H9 (cell line): ENCODE data around the gene HOXD13. TPM values are rescaled to one million over a fixed set of nuclear protein-coding genes. Genes with fewer than 3 reads are reported as not detected.

ENCODE experiments used
- DNase-seq: peaks from one replicate; pipeline ENCODE4 v3.0.0-alpha.2; 2017
- H2AFZ ChIP-seq: one replicate; pipeline ENCODE4 v1.6.1; 2013; ENCODE audit warnings: mild to moderate bottlenecking, low read length, control low read depth, moderate library complexity
- H2AK5ac ChIP-seq: 2 replicates; pipeline ENCODE4 v1.6.1; 2013; ENCODE audit warnings: low read length, control low read depth, mixed read lengths; ENCODE audit not compliant: insufficient read length
- H2BK120ac ChIP-seq: one replicate; pipeline ENCODE4 v1.6.1; 2013; ENCODE audit warnings: low read depth, mild to moderate bottlenecking, low read length, control low read depth, inconsistent platforms; ENCODE audit not compliant: poor library complexity, severe bottlenecking
- H2BK12ac ChIP-seq: 2 replicates; pipeline ENCODE4 v1.6.1; 2013; ENCODE audit warnings: low read length, control low read depth, mixed read lengths, low read depth; ENCODE audit not compliant: insufficient read length
- H2BK15ac ChIP-seq: 2 replicates; pipeline ENCODE4 v1.6.1; 2013; ENCODE audit warnings: low read depth, low read length, control low read depth
- H2BK20ac ChIP-seq: one replicate; pipeline ENCODE4 v1.6.1; 2013; ENCODE audit warnings: low read depth, mild to moderate bottlenecking, low read length, control low read depth, inconsistent platforms; ENCODE audit not compliant: poor library complexity, severe bottlenecking
- H2BK5ac ChIP-seq: 2 replicates; pipeline ENCODE4 v1.6.1; 2013; ENCODE audit warnings: low read length, control low read depth, mixed read lengths; ENCODE audit not compliant: insufficient read length
- H3K14ac ChIP-seq: 2 replicates; pipeline ENCODE4 v1.6.1; 2013; ENCODE audit warnings: low read length, control low read depth; ENCODE audit not compliant: insufficient read depth
- H3K18ac ChIP-seq: 2 replicates; pipeline ENCODE4 v1.6.1; 2013; ENCODE audit warnings: low read depth, mild to moderate bottlenecking, mixed read lengths, low read length, control low read depth; ENCODE audit not compliant: insufficient read length
- H3K23ac ChIP-seq: 2 replicates; pipeline ENCODE4 v1.6.1; 2013; ENCODE audit warnings: low read length, control low read depth, mixed read lengths, low read depth; ENCODE audit not compliant: insufficient read length
- H3K23me2 ChIP-seq: 2 replicates; pipeline ENCODE4 v1.6.1; 2013; ENCODE audit warnings: low read depth, mild to moderate bottlenecking, mixed read lengths, low read length, control low read depth; ENCODE audit not compliant: insufficient read length, poor library complexity, severe bottlenecking
- H3K27ac ChIP-seq: 2 replicates; pipeline ENCODE4 v1.5.1; 2013; ENCODE audit warnings: low read length, control low read depth, mixed read lengths, low read depth; ENCODE audit not compliant: insufficient read length
- H3K27me3 ChIP-seq: 2 replicates; pipeline ENCODE4 v1.6.1; 2013; ENCODE audit warnings: low read length, control low read depth, inconsistent platforms; ENCODE audit not compliant: insufficient read depth
- H3K4ac ChIP-seq: 2 replicates; pipeline ENCODE4 v1.6.1; 2013; ENCODE audit warnings: low read depth, mild to moderate bottlenecking, control low read depth, inconsistent platforms, low read length, moderate library complexity
- H3K4me1 ChIP-seq: 2 replicates; pipeline ENCODE4 v1.6.1; 2013; ENCODE audit warnings: low read length, control low read depth, inconsistent platforms; ENCODE audit not compliant: insufficient read depth
- H3K4me2 ChIP-seq: 2 replicates; pipeline ENCODE4 v1.6.1; 2013; ENCODE audit warnings: low read length, control low read depth, mixed read lengths; ENCODE audit not compliant: insufficient read length, insufficient read depth
- H3K56ac ChIP-seq: 2 replicates; pipeline ENCODE4 v1.6.1; 2013; ENCODE audit warnings: low read depth, mild to moderate bottlenecking, mixed read lengths, low read length, control low read depth; ENCODE audit not compliant: insufficient read length
- H3K79me1 ChIP-seq: 2 replicates; pipeline ENCODE4 v1.6.1; 2013; ENCODE audit warnings: low read depth, mild to moderate bottlenecking, moderate library complexity, low read length, control low read depth, inconsistent platforms; ENCODE audit not compliant: insufficient read depth, poor library complexity, severe bottlenecking
- H3K79me2 ChIP-seq: 2 replicates; pipeline ENCODE4 v1.6.1; 2013; ENCODE audit warnings: low read length, control low read depth, inconsistent platforms; ENCODE audit not compliant: insufficient read depth
- H3K9ac ChIP-seq: 2 replicates; pipeline ENCODE4 v1.6.1; 2013; ENCODE audit warnings: low read length, control low read depth, mixed read lengths; ENCODE audit not compliant: insufficient read length; ENCODE audit errors: extremely low read depth
- H3K9me3 ChIP-seq: one replicate; pipeline ENCODE4 v1.6.1; 2013; ENCODE audit warnings: low read depth, low read length, inconsistent platforms; ENCODE audit not compliant: control insufficient read depth
- H3T11ph ChIP-seq: one replicate; pipeline ENCODE4 v1.6.1; 2013; ENCODE audit warnings: mild to moderate bottlenecking, low read length, control low read depth, inconsistent platforms
- H4K20me1 ChIP-seq: one replicate; pipeline ENCODE4 v1.6.1; 2013; ENCODE audit not compliant: control insufficient read depth, insufficient read length, insufficient read depth
- H4K5ac ChIP-seq: 2 replicates; pipeline ENCODE4 v1.6.1; 2013; ENCODE audit warnings: low read depth, mild to moderate bottlenecking, mixed read lengths, low read length, control low read depth; ENCODE audit not compliant: insufficient read length
- H4K8ac ChIP-seq: replicated peaks from 2 replicates; pipeline ENCODE4 v1.6.1; 2013; ENCODE audit warnings: low read length, control low read depth, mixed read lengths, low read depth; ENCODE audit not compliant: insufficient read length
- H4K91ac ChIP-seq: 2 replicates; pipeline ENCODE4 v1.6.1; 2013; ENCODE audit warnings: low read depth, mild to moderate bottlenecking, moderate library complexity, mixed read lengths, low read length, control low read depth; ENCODE audit not compliant: insufficient read length
- H3K27ac Mint-ChIP-seq, 3 experiments: 2 replicates in 2 of 3; 3 replicates in 1 of 3; pipeline ENCODE4 v1.8.0; 2020 to 2021; ENCODE audit warnings: mixed read lengths in 3 of 3, mild to moderate bottlenecking in 1 of 3, moderate library complexity in 1 of 3
- H3K27me3 Mint-ChIP-seq: 2 replicates; pipeline ENCODE4 v1.8.0; 2021; ENCODE audit warnings: low read depth, mild to moderate bottlenecking, moderate library complexity, mixed read lengths
- H3K36me3 Mint-ChIP-seq, 3 experiments: 2 replicates in 2 of 3; 3 replicates in 1 of 3; pipeline ENCODE4 v1.8.0; 2020 to 2021; ENCODE audit warnings: low read depth in 3 of 3, mixed read lengths in 3 of 3; ENCODE audit not compliant: insufficient read depth in 1 of 3
- H3K4me1 Mint-ChIP-seq, 2 experiments: 2 replicates each; pipeline ENCODE4 v1.8.0; 2020; ENCODE audit warnings: mixed read lengths in 2 of 2
- H3K4me3 Mint-ChIP-seq, 2 experiments: 2 replicates in 1 of 2; 3 replicates in 1 of 2; pipeline ENCODE4 v1.8.0; 2020 to 2021; ENCODE audit warnings: mild to moderate bottlenecking in 2 of 2, mixed read lengths in 2 of 2, moderate library complexity in 1 of 2
- H3K9me3 Mint-ChIP-seq, 2 experiments: 2 replicates in 1 of 2; 3 replicates in 1 of 2; pipeline ENCODE4 v1.8.0; 2020; ENCODE audit warnings: mild to moderate bottlenecking in 2 of 2, mixed read lengths in 2 of 2, moderate library complexity in 1 of 2
- WGBS: extraction: QIAGEN DNeasy Blood & Tissue Kit; methylation state at CpG from one replicate; pipeline ENCODE4 v1.1.7; 2013; ENCODE audit warnings: missing lambda C conversion rate, low lambda C conversion rate, mixed read lengths; ENCODE audit not compliant: insufficient read length; ENCODE audit errors: extremely low coverage; 5-methylcytosine and 5-hydroxymethylcytosine counted together
- total RNA-seq: library from RNA; stranded (reverse); gene quantifications from 2 replicates; pipeline ENCODE4 v1.2.1, GENCODE V29; 2021
- TF ChIP-seq, protein P1 (sequence below): fragments of 200-600 bp; sonication (generic); conservative IDR thresholded peaks from 3 replicates; pipeline ENCODE4 v1.8.0; 2021; ENCODE audit warnings: antibody characterized with exemption, mild to moderate bottlenecking

Gene HOXD13
- total RNA-seq, 1 experiment from 2014 or later = not detected

DNA sequence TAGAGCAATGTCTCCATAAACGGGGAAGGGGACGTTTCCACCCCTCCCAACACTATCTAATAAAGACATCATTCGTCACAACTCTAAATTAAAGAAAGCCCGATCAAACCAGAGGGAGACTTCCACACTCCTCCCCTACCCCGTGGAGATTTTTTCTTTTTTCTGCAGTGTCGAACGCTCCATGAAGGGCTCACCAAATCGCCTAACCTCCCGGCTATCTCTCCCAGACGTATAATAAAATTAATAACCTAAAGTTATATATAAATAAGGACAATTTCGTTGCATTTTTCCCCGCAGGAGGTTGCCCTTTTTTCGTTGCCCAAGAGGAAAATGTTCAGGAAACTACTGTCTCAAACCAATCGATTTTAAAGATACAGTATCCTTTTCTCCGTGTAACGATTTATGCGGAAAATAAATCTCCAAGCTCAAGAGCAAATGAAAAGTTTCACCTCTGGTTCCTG is 11.1 kb upstream of the HOXD13 start:
- H3K56ac ChIP-seq = no peak overlapping the region
- no peak overlapping the region for H4K91ac ChIP-seq
- no CpG with 5 or more reads among the region's 17 CpGs for WGBS
- H3K18ac ChIP-seq = no peak overlapping the region
- H3K23ac ChIP-seq = no peak overlapping the region
- H3K4me1 ChIP-seq = no peaks in the 10 kb centered on the region
- H3K23me2 ChIP-seq = peaks cover 7% of the 10 kb centered on the region
- DNase-seq = no peak
- no peak overlapping the region for H2BK20ac ChIP-seq
- H3K27ac ChIP-seq = no peak overlapping the region
- no peaks in the 10 kb centered on the region for H3K9me3 ChIP-seq
- no peak overlapping the region for H4K8ac ChIP-seq
- peaks cover 5 to 6% of the 10 kb centered on the region in 2 experiments; a peak in 4 of 5 replicates for H3K9me3 Mint-ChIP-seq
- H3K27me3 Mint-ChIP-seq = peaks cover 96% of the 10 kb centered on the region
- no peaks in the 10 kb centered on the region for H3K36me3 Mint-ChIP-seq
- H3K27me3 ChIP-seq = peaks cover 88% of the 10 kb centered on the region
- H3K79me2 ChIP-seq = no peaks in the 10 kb centered on the region
- H3K27ac Mint-ChIP-seq = no peak overlapping the region
- peaks cover 20 to 46% of the 10 kb centered on the region in 2 experiments for H3K4me1 Mint-ChIP-seq
- no peak overlapping the region for H4K5ac ChIP-seq
- no peak overlapping the region for H2AFZ ChIP-seq
- peak overlapping the region; percentile 49 to 73; a peak in 2 of 5 replicates for H3K4me3 Mint-ChIP-seq
- H3K4ac ChIP-seq = no peak overlapping the region
- no peak overlapping the region for H2AK5ac ChIP-seq
- H2BK12ac ChIP-seq = no peak overlapping the region
- no peaks in the 10 kb centered on the region for H3K79me1 ChIP-seq
- H4K20me1 ChIP-seq = no peaks in the 10 kb centered on the region
- TF ChIP-seq, protein P1, sequence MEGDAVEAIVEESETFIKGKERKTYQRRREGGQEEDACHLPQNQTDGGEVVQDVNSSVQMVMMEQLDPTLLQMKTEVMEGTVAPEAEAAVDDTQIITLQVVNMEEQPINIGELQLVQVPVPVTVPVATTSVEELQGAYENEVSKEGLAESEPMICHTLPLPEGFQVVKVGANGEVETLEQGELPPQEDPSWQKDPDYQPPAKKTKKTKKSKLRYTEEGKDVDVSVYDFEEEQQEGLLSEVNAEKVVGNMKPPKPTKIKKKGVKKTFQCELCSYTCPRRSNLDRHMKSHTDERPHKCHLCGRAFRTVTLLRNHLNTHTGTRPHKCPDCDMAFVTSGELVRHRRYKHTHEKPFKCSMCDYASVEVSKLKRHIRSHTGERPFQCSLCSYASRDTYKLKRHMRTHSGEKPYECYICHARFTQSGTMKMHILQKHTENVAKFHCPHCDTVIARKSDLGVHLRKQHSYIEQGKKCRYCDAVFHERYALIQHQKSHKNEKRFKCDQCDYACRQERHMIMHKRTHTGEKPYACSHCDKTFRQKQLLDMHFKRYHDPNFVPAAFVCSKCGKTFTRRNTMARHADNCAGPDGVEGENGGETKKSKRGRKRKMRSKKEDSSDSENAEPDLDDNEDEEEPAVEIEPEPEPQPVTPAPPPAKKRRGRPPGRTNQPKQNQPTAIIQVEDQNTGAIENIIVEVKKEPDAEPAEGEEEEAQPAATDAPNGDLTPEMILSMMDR = no peak
- no peak overlapping the region for H3K4me2 ChIP-seq
- no peak overlapping the region for H2BK15ac ChIP-seq
- no peak overlapping the region for H3K9ac ChIP-seq
- H3K14ac ChIP-seq = no peak overlapping the region
- no peak overlapping the region for H3T11ph ChIP-seq
- no peak overlapping the region for H2BK120ac ChIP-seq
- no peak overlapping the region for H2BK5ac ChIP-seq
